GM12891 (cell line): ENCODE data around the gene FOS.

Source experiments
- PAX5 ChIP-seq: IDR thresholded peaks from 2 replicates; pipeline ENCODE4 v1.6.1; 2011; ENCODE audit warnings: low read length, moderate library complexity, mild to moderate bottlenecking; ENCODE audit not compliant: insufficient read depth, severe bottlenecking
- POLR2A ChIP-seq: IDR thresholded peaks from 2 replicates; pipeline ENCODE4 v1.6.1; 2011; ENCODE audit warnings: low read depth, low read length, control low read depth
- POLR2AphosphoS5 ChIP-seq: IDR thresholded peaks from 2 replicates; pipeline ENCODE4 v1.6.1; 2011; ENCODE audit warnings: low read depth, low read length, control low read depth
- POU2F2 ChIP-seq: IDR thresholded peaks from 2 replicates; pipeline ENCODE4 v1.6.1; 2011; ENCODE audit warnings: low read depth, mild to moderate bottlenecking, control low read depth, low read length, moderate library complexity
- SPI1 ChIP-seq: IDR thresholded peaks from 2 replicates; pipeline ENCODE4 v1.6.1; 2011; ENCODE audit warnings: low read depth, low read length, control low read depth
- TAF1 ChIP-seq: IDR thresholded peaks from 2 replicates; pipeline ENCODE4 v1.6.1; 2011; ENCODE audit warnings: low read depth, low read length, control low read depth

DNA sequence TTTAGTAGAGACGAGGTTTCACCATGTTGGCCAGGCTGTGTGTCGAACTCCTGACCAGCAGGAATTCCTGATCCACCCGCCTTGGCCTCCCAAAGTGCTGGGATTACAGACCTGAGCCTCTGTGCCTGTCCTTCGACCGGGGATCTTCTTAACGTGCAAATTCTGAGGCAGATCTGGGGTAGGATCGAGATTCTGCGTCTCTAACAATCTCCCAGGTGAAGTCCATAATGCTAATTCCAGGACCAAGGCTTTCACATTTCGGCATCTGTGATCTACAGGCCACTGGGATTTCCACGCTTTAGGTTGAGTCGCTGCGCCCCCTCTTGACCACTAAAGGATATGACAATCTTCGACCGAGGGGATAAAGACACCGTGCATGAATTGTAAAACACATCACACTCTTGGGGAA lies 24.8 kb downstream of the FOS start:
- TF ChIP-seq TAF1 (no peak), POLR2AphosphoS5 (no peak), POLR2A (no peak), SPI1 (no peak), POU2F2 (no peak), PAX5 (no peak)
